IMR-90 (cell line): ENCODE data around the gene COG3.

Experiments
- CEBPB ChIP-seq: IDR thresholded peaks from 2 replicates; pipeline ENCODE4 v1.6.1; 2012; ENCODE audit warnings: low read depth, low read length, improper control_type of control experiment
- CTCF ChIP-seq: conservative IDR thresholded peaks from 2 replicates; pipeline ENCODE4 v1.5.1; 2012; ENCODE audit warnings: mild to moderate bottlenecking, low read depth, low read length, improper control_type of control experiment
- FOS ChIP-seq: fragments of 150-350 bp; IDR thresholded peaks from 2 replicates; pipeline ENCODE4 v1.6.1; 2016; ENCODE audit warnings: low read depth, low read length
- MAZ ChIP-seq: IDR thresholded peaks from 2 replicates; pipeline ENCODE4 v1.6.1; 2012; ENCODE audit warnings: low read depth, mild to moderate bottlenecking, low read length, improper control_type of control experiment, moderate library complexity, borderline replicate concordance
- POLR2A ChIP-seq: IDR thresholded peaks from 2 replicates; pipeline ENCODE4 v1.6.1; 2012; ENCODE audit warnings: mild to moderate bottlenecking, low read depth, low read length
- RAD21 ChIP-seq: IDR thresholded peaks from 2 replicates; pipeline ENCODE4 v1.6.1; 2012; ENCODE audit warnings: low read length, improper control_type of control experiment
- RCOR1 ChIP-seq: IDR thresholded peaks from 2 replicates; pipeline ENCODE4 v1.6.1; 2012; ENCODE audit warnings: mild to moderate bottlenecking, low read length, improper control_type of control experiment; ENCODE audit not compliant: insufficient replicate concordance
- RFX5 ChIP-seq: IDR thresholded peaks from 2 replicates; pipeline ENCODE4 v1.8.0; 2012; ENCODE audit warnings: low read depth, mild to moderate bottlenecking, low read length, moderate library complexity
- SMC3 ChIP-seq: fragments of 150-350 bp; IDR thresholded peaks from 2 replicates; pipeline ENCODE4 v1.6.1; 2016; ENCODE audit warnings: low read depth, mild to moderate bottlenecking, antibody characterized with exemption, low read length, moderate library complexity
- USF2 ChIP-seq: fragments of 150-350 bp; IDR thresholded peaks from 2 replicates; pipeline ENCODE4 v1.6.1; 2017; ENCODE audit warnings: mild to moderate bottlenecking, antibody characterized with exemption, low read length, low read depth

GRCh38 chr13:45490068-45490467 lies 25.3 kb downstream of the COG3 start:
- TF ChIP-seq POLR2A, result no peak
- TF ChIP-seq CTCF, result no peak
- no peak for TF ChIP-seq RAD21
- no peak for TF ChIP-seq SMC3
- TF ChIP-seq MAZ, result no peak
- TF ChIP-seq USF2, result no peak
- TF ChIP-seq RCOR1, result no peak
- no peak for TF ChIP-seq CEBPB
- TF ChIP-seq RFX5, result no peak
- TF ChIP-seq FOS, result no peak
